K562 (cell line): ENCODE data around the gene SUOX.

ENCODE experiments used
- ETS1 ChIP-seq: conservative IDR thresholded peaks from 2 replicates; pipeline ENCODE4 v1.6.1; 2011; ENCODE audit warnings: low read depth, mild to moderate bottlenecking, low read length; ENCODE audit not compliant: control insufficient read depth
- POLR3A ChIP-seq: IDR thresholded peaks from 2 replicates; pipeline ENCODE4 v1.6.1; 2011; ENCODE audit warnings: borderline replicate concordance, mild to moderate bottlenecking, moderate library complexity; ENCODE audit not compliant: insufficient read length, insufficient read depth; ENCODE audit errors: extremely low read depth
- ZNF431 ChIP-seq: sonication (generic); formaldehyde crosslinking; IDR thresholded peaks from 2 replicates; pipeline ENCODE4 v1.8.0; 2022; ENCODE audit warnings: mild to moderate bottlenecking, missing genetic modification reagents

GRCh38 chr12:55970775-55971174, 26.3 kb upstream of the SUOX start:
- no peak for TF ChIP-seq ETS1
- TF ChIP-seq ZNF431, result no peak
- TF ChIP-seq POLR3A, result no peak
